HG03097 (cell line): ENCODE measurements around the gene EVI5L.

Experiments used
- ATAC-seq: cut with Tn5 transposase; IDR thresholded peaks from one replicate; pipeline ENCODE4 v1.9.1; 2021; ENCODE audit not compliant: unreplicated experiment, low FRiP score

Gene EVI5L

GRCh38 chr19:7909471-7910067 is 79.6 kb downstream of the EVI5L start:
- no peak for ATAC-seq

DNA sequence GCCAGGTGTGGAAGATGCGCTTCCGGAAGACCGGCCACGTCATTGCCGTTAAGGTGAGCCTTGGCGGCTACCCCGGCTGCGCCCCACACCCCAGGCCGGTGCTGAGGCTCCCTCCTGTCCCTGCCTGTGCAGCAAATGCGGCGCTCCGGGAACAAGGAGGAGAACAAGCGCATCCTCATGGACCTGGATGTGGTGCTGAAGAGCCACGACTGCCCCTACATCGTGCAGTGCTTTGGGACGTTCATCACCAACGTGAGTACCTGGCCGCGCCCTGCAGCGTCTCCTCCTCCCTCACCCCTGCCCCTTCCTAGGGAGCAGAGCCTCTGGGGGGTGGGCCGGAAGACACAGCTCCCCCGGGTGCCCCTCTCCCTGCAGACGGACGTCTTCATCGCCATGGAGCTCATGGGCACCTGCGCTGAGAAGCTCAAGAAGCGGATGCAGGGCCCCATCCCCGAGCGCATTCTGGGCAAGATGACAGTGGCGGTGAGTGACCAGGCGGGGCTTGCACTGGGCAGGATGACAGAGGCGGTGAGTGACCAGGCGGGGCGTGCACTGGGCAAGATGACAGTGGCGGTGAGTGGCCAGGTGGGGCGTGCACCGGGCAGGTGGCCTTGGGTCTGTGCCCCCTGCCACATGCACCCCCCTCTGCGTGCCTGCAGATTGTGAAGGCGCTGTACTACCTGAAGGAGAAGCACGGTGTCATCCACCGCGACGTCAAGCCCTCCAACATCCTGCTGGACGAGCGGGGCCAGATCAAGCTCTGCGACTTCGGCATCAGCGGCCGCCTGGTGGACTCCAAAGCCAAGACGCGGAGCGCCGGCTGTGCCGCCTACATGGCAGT is 80.5 kb downstream of the EVI5L start:
- no peak for ATAC-seq

DNA sequence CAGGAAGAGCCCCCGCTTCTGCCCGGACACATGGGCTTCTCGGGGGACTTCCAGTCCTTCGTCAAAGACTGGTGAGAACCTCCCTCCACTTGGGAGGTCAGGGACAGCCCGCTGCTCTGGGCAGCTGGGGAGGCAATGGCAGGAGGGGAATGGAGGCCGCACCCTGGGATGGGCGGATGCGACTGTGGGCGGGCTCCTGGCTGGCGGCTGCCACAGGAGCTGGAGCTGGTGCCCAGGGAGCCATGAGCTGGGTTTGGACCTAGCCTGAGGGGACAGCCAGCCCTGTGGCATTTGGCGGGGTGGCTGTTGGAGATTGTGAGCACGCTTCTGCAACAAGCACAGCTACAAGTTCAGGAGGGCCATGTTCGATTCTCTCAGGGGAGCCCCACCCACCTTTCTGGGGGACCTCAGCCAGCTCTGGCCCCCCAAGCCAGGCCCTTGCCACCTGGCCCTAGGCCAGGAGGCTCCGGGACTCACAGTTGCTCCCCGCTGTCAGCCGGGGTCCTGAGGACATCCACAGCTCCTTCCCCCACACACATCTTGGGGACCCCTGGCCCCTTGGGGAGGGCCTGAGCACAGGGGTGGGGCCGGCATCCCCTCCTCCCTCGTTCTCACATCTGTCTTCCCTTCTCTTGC is 81.6 kb downstream of the EVI5L start:
- ATAC-seq: no peak

- no peak for ATAC-seq
These were observed 82.2 kb downstream of the EVI5L start for GRCh38 chr19:7912144-7912696.

- no peak for ATAC-seq
These were observed 82.9 kb downstream of the EVI5L start for GRCh38 chr19:7912697-7913564.

GRCh38 chr19:7913652-7914051 is 83.6 kb downstream of the EVI5L start:
- ATAC-seq: no peak

DNA sequence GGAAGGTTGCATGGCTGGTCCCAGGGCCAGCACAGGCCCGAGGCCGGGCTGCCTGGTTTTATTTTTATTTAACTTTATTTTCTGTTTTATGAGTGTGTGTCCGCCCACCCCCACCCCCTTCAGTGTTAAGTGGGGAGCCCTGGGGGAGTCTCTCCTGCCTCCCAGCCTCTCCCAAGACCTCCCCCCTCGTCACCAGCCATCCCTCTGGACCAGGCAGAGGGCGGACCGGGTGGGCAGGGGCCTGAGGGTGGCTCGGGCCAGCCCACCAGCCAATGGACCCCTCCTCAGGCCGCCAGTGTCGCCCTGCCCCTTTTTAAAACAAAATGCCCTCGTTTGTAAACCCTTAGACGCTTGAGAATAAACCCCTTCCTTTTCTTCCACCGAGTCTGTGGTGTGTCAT is 84.1 kb downstream of the EVI5L start:
- no peak for ATAC-seq
